GM23338 (cell line): ENCODE data around the gene FAM25C. TPM values are rescaled to one million over a fixed set of nuclear protein-coding genes. Genes with fewer than 3 reads are reported as not detected.
"Not testable (repeated sequence)": the region's sequence is repeated elsewhere in the genome, so short reads cannot be mapped to it uniquely, and the experiment has no call there.

Source experiments
- ATAC-seq: fragments of 200-7000 bp; cut with Tn5 transposase; 3 replicates; pipeline ENCODE4 v1.9.1; 2020
- DNase-seq: peaks from one replicate; pipeline ENCODE4 v3.0.0-alpha.2; 2015; ENCODE audit warnings: low spot score
- H2AFZ ChIP-seq: fragments of 200-600 bp; sonication (generic); 2 replicates; pipeline ENCODE4 v1.8.0; 2016; ENCODE audit warnings: antibody characterized with exemption, mild to moderate bottlenecking, moderate library complexity
- H3F3A ChIP-seq: fragments of 200-600 bp; sonication (generic); replicated peaks from 2 replicates; pipeline ENCODE4 v1.8.0; 2017; ENCODE audit warnings: antibody characterized with exemption, mixed run types, low read depth
- H3K27ac ChIP-seq: fragments of 200-600 bp; sonication (generic); 2 replicates; pipeline ENCODE4 v1.6.1; 2016; ENCODE audit warnings: low read depth
- H3K27me3 ChIP-seq: fragments of 200-600 bp; sonication (generic); 2 replicates; pipeline ENCODE4 v1.8.0; 2016; ENCODE audit warnings: mild to moderate bottlenecking, mixed run types, moderate library complexity; ENCODE audit not compliant: insufficient read depth
- H3K36me3 ChIP-seq: fragments of 200-600 bp; sonication (generic); 2 replicates; pipeline ENCODE4 v1.8.0; 2016; ENCODE audit warnings: mild to moderate bottlenecking; ENCODE audit not compliant: insufficient read depth
- H3K4me1 ChIP-seq: fragments of 200-600 bp; sonication (generic); 2 replicates; pipeline ENCODE4 v1.8.0; 2016; ENCODE audit warnings: mild to moderate bottlenecking, moderate library complexity; ENCODE audit not compliant: insufficient read depth
- H3K4me2 ChIP-seq: fragments of 200-600 bp; sonication (generic); 2 replicates; pipeline ENCODE4 v1.7.1; 2017; ENCODE audit warnings: mixed run types
- H3K4me3 ChIP-seq: fragments of 200-600 bp; sonication (generic); 2 replicates; pipeline ENCODE4 v1.6.1; 2016; ENCODE audit warnings: mixed run types
- H3K79me2 ChIP-seq: fragments of 200-600 bp; sonication (generic); replicated peaks from 2 replicates; pipeline ENCODE4 v1.8.0; 2017; ENCODE audit warnings: mild to moderate bottlenecking; ENCODE audit not compliant: insufficient read depth
- H3K9me2 ChIP-seq: fragments of 200-600 bp; sonication (generic); 2 replicates; pipeline ENCODE4 v1.8.0; 2017; ENCODE audit not compliant: insufficient read depth
- H4K20me1 ChIP-seq: fragments of 200-600 bp; sonication (generic); replicated peaks from 2 replicates; pipeline ENCODE4 v1.8.0; 2017; ENCODE audit warnings: mild to moderate bottlenecking; ENCODE audit not compliant: insufficient read depth
- H3K27ac Mint-ChIP-seq: 2 replicates; pipeline ENCODE4 v1.8.0; 2020; ENCODE audit warnings: inconsistent platforms, mild to moderate bottlenecking, moderate library complexity, mixed read lengths
- H3K27me3 Mint-ChIP-seq: 3 replicates; pipeline ENCODE4 v1.8.0; 2022; ENCODE audit warnings: low read depth, mild to moderate bottlenecking, moderate library complexity, mixed read lengths, inconsistent platforms; ENCODE audit not compliant: insufficient read depth, poor library complexity
- H3K36me3 Mint-ChIP-seq: 3 replicates; pipeline ENCODE4 v1.8.0; 2021; ENCODE audit warnings: low read depth, mild to moderate bottlenecking, inconsistent platforms, moderate library complexity, mixed read lengths
- H3K4me1 Mint-ChIP-seq: 3 replicates; pipeline ENCODE4 v1.8.0; 2020; ENCODE audit warnings: mild to moderate bottlenecking, inconsistent platforms, mixed read lengths
- H3K4me3 Mint-ChIP-seq: 3 replicates; pipeline ENCODE4 v1.8.0; 2021; ENCODE audit warnings: moderate library complexity, mild to moderate bottlenecking, inconsistent platforms, mixed read lengths
- H3K9me3 Mint-ChIP-seq: 3 replicates; pipeline ENCODE4 v1.8.0; 2020; ENCODE audit warnings: moderate library complexity, mild to moderate bottlenecking, inconsistent platforms, mixed read lengths
- long read RNA-seq: library from polyadenylated mRNA; unstranded; transcript quantifications from one replicate; pipeline ENCODE4 v2.0.0, GENCODE V29; 2020; ENCODE audit not compliant: unreplicated experiment
- polyA plus RNA-seq: library from polyadenylated mRNA; unstranded; fragments of >200 nt; fragmentation: Nextera tagmentation; extraction: Ambion mirVana; gene quantifications from 2 replicates; pipeline ENCODE4 v1.2.1, GENCODE V29; 2016
- total RNA-seq: library from RNA; depleted of rRNA; stranded (reverse); fragments of >200 nt; shearing (Covaris generic); gene quantifications from 2 replicates; pipeline ENCODE4 v1.2.3, GENCODE V29; 2014; rRNA removed

FAM25C gene
- total RNA-seq (not detected in 2 replicates), polyA plus RNA-seq (not detected in 2 replicates)
- long read RNA-seq = 0 reads

- not testable (repeated sequence) for ATAC-seq, H3K27me3 Mint-ChIP-seq, H3K4me2 ChIP-seq, H3K27me3 ChIP-seq, DNase-seq, H3K4me3 Mint-ChIP-seq, H3K27ac ChIP-seq, H3K4me1 ChIP-seq, H3K36me3 Mint-ChIP-seq, H3K79me2 ChIP-seq, H3K4me3 ChIP-seq, H3K9me3 Mint-ChIP-seq, H3K27ac Mint-ChIP-seq, H3K9me2 ChIP-seq, H3F3A ChIP-seq, H4K20me1 ChIP-seq, H3K36me3 ChIP-seq, H3K4me1 Mint-ChIP-seq, H2AFZ ChIP-seq
Measured at GRCh38 chr10:47999691-48000090, at the start of gene FAM25C. Gene FAM25C, minus strand, starts transcription at chr10:47999791. Its CDS starts 26 bp downstream, at chr10:47999765.

DNA sequence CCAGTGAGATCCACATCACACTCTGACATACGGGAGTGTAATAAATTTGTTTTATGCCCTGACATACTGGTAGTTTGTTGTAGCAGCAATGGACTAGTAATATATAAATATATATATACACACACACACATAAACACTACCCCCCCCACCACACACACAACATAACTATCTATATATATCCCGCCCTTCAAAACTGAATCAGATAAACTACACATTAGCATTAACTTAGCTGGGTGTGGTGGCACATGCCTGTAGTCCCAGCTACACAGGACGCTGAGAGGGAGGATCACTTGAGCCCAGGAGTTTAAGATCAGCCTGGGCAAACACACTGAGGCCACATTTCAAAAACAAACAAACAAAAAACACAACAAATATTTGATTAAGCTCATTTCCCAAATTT, 45.0 kb upstream of the FAM25C start:
- not testable (repeated sequence) for H3K4me1 ChIP-seq, H2AFZ ChIP-seq, H3K36me3 ChIP-seq, H3K9me3 Mint-ChIP-seq, H3K36me3 Mint-ChIP-seq, H3K79me2 ChIP-seq, H3K4me2 ChIP-seq, H3K27me3 ChIP-seq, H3K4me3 Mint-ChIP-seq, H3K4me3 ChIP-seq, H3K27ac Mint-ChIP-seq, ATAC-seq, H3K27ac ChIP-seq, H3K4me1 Mint-ChIP-seq, DNase-seq, H3F3A ChIP-seq, H3K27me3 Mint-ChIP-seq, H4K20me1 ChIP-seq, H3K9me2 ChIP-seq

GRCh38 chr10:48031390-48031789, 31.8 kb upstream of the FAM25C start:
- H3K79me2 ChIP-seq, H3K4me3 Mint-ChIP-seq, H3K4me1 Mint-ChIP-seq, ATAC-seq, H3K27ac Mint-ChIP-seq, H4K20me1 ChIP-seq, H3K4me2 ChIP-seq, H3K36me3 Mint-ChIP-seq, H3K4me3 ChIP-seq, H2AFZ ChIP-seq, H3K27ac ChIP-seq, H3K9me3 Mint-ChIP-seq, H3K27me3 ChIP-seq, H3K4me1 ChIP-seq, H3F3A ChIP-seq, H3K27me3 Mint-ChIP-seq, DNase-seq, H3K9me2 ChIP-seq, H3K36me3 ChIP-seq: not testable (repeated sequence)

DNA sequence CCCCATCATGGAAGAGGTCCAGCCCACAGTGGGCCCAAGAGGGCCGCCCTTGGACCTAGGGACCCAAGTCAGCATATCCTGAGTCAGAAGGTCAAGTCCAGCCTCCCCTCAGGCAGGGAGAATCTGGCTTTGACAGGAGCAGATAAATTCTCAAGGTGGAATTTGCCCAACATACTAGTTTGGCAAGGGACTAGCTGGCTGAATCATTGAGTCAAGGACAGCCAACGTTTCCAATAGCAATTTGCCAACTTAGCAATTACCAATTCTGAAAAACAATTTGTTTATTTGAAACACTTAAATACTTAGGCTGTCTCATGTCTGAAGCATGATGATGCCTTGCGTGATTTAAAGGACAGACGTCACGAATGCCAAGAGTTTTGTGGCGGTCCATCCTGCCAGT, 2.7 kb upstream of the FAM25C start:
- not testable (repeated sequence) for H3K79me2 ChIP-seq, H3K36me3 Mint-ChIP-seq, H3K9me2 ChIP-seq, H3K4me3 ChIP-seq, H3K4me2 ChIP-seq, H3K4me3 Mint-ChIP-seq, H3K27me3 Mint-ChIP-seq, H4K20me1 ChIP-seq, H3K36me3 ChIP-seq, H2AFZ ChIP-seq, H3K9me3 Mint-ChIP-seq, H3F3A ChIP-seq, H3K27me3 ChIP-seq, H3K4me1 ChIP-seq, DNase-seq, H3K27ac ChIP-seq, H3K27ac Mint-ChIP-seq, ATAC-seq, H3K4me1 Mint-ChIP-seq

DNA sequence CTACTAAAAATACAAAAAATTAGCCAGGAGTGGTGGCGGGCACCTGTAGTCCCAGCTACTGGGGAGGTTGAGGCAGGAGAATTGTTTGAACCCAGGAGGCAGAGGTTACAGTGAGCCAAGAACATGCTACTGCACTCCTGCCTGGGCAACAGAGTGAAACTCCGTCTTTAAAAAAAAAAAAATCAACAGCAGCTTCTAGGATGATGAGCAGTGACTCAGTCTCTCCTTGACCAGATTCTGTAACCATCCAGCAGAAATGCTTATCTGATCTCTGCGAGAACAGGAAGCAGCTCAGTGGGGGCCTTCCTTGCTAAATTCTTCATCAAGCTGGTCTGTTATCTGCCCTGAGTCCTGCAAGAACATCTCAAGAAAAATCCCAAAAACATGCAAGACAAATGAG, 5.5 kb downstream of the FAM25C start:
- H3K27me3 Mint-ChIP-seq, H3K79me2 ChIP-seq, H3K27ac ChIP-seq, H3K4me1 Mint-ChIP-seq, H3K36me3 Mint-ChIP-seq, ATAC-seq, H3K9me2 ChIP-seq, H3K4me1 ChIP-seq, H3K27ac Mint-ChIP-seq, H4K20me1 ChIP-seq, H2AFZ ChIP-seq, H3K4me3 Mint-ChIP-seq, H3K9me3 Mint-ChIP-seq, H3K4me3 ChIP-seq, H3K27me3 ChIP-seq, H3K4me2 ChIP-seq, H3F3A ChIP-seq, H3K36me3 ChIP-seq, DNase-seq: not testable (repeated sequence)

DNA sequence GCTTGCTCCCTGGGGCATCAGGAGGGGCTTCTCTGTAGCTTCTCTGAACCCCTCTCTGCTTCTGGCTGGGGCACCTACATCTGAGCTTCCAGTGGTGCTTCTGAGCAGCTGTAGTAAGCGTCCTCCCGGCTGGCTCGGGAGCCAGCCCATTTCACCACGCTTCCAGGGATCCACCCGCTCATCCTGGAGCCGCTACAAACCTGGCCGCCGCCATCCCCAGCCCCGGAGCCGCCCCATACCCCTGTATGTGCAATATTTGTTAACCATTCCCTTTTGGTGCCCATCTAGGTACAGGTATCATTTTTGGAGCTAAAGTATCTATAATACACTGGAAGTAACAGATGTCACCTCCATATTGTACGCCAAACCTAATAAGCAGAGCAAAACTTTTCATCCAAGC, 7.0 kb downstream of the FAM25C start:
- not testable (repeated sequence) for H3K4me1 ChIP-seq, H3K27ac Mint-ChIP-seq, ATAC-seq, H3K27me3 ChIP-seq, H3K36me3 ChIP-seq, H3K27ac ChIP-seq, H3K4me2 ChIP-seq, H3K9me2 ChIP-seq, H2AFZ ChIP-seq, H3K4me3 ChIP-seq, H3K27me3 Mint-ChIP-seq, DNase-seq, H3F3A ChIP-seq, H3K36me3 Mint-ChIP-seq, H3K4me1 Mint-ChIP-seq, H4K20me1 ChIP-seq, H3K79me2 ChIP-seq, H3K9me3 Mint-ChIP-seq, H3K4me3 Mint-ChIP-seq

- not testable (repeated sequence) for H3K79me2 ChIP-seq, H3K4me2 ChIP-seq, H3K4me3 ChIP-seq, H2AFZ ChIP-seq, H3K27ac ChIP-seq, H3K36me3 ChIP-seq, H3K4me1 Mint-ChIP-seq, H3F3A ChIP-seq, H3K27me3 Mint-ChIP-seq, H3K36me3 Mint-ChIP-seq, H4K20me1 ChIP-seq, H3K9me3 Mint-ChIP-seq, H3K9me2 ChIP-seq, H3K4me1 ChIP-seq, DNase-seq, ATAC-seq, H3K27ac Mint-ChIP-seq, H3K4me3 Mint-ChIP-seq, H3K27me3 ChIP-seq
Measured at GRCh38 chr10:47991706-47992105, 7.9 kb downstream of the FAM25C start.
